Measurements from ENCODE around the gene RNFT2. TPM values are rescaled to one million over a fixed set of nuclear protein-coding genes. Genes with fewer than 3 reads are reported as not detected.

Gene RNFT2, protein sequence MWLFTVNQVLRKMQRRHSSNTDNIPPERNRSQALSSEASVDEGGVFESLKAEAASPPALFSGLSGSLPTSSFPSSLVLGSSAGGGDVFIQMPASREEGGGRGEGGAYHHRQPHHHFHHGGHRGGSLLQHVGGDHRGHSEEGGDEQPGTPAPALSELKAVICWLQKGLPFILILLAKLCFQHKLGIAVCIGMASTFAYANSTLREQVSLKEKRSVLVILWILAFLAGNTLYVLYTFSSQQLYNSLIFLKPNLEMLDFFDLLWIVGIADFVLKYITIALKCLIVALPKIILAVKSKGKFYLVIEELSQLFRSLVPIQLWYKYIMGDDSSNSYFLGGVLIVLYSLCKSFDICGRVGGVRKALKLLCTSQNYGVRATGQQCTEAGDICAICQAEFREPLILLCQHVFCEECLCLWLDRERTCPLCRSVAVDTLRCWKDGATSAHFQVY
- total RNA-seq, result 10 to 100 TPM; 14.8 to 16.9 TPM

DNA sequence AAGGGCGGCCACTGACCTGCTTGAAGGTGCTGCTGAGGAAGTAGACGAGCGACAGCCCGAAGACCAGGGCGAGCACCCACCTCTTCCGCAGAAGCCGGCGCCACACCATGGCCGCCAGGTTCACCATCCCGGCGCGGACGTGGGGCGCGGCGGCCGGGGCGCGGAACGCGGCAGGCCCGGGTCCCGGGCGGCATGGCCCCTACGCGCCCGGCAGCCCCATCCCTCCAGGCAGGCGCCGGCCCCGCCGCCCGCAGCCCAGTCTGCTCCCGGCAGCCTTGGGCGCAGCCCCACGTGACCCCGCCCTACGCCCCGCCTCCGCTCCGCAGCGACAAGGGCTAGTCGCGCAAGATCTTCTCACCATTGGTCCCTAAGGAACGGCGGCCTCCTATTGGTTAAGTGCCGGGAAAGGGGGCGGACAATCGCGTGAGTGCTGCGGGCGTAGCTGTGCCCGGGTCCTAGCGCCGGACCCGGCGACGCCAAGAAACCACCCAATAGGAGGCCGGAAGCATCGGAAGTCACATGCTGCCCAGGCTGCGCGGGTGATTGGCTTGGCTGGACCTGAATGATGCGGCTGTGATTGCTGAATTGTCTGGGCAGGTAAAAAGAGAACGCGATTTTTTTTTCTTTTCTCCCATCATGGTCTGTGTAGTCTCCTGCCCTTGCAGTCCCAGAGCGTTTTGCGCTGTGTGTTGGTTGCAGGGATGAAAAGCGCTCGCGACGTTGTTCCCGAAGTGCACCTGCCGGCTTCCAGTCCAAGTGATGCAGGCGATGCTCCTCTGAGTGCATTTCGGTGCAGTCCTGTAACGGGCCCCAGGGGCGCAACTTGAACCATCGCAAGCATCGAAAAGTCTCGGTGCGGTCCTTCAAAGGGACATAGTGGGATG is at the start of gene RNFT2, which contains the start of gene SPRING1:
Gene RNFT2 (plus strand): TSS at position 542 of the 884 bp plus-strand sequence. CDS start 2,183 bp downstream, outside the sequence.
Gene SPRING1 (minus strand): TSS at position 296 of the 884 bp plus-strand sequence. CDS start 169 bp downstream, at position 127.
- peaks cover 23% of the 10 kb centered on the region for H3K4me1 Mint-ChIP-seq
- H3K27me3 Mint-ChIP-seq, result no peaks in the 10 kb centered on the region
- H3K4me3 Mint-ChIP-seq, result peak within 1 kb of the TSS; percentile 96
- H3K27ac Mint-ChIP-seq, result peak within 1 kb of the TSS; percentile 86
- peaks cover 10% of the 10 kb centered on the region for H3K36me3 Mint-ChIP-seq
- DNase-seq, result peak; percentile 99
- H3K9me3 Mint-ChIP-seq, result no peaks in the 10 kb centered on the region

DNA sequence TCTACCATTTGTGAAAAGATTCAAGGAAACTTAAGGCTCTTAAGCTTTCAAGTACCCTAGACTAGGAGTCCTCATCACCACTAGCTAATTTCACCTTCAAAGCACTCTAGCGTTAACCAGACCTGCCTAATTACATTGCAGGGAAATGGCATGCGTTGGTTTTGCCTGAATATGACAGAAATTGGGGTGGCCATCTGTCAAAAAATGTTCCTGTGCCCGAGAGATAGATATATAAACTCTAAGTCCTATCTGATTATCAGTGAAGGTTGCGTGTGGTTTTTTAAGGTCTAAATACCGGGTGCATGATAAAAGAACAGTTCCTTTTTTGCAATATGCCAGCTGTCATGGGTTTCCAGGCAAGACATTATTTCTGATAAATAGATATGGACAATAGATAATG is 48.6 kb upstream of the RNFT2 start:
- no peaks in the 10 kb centered on the region for H3K36me3 Mint-ChIP-seq
- no peak overlapping the region for H3K4me3 Mint-ChIP-seq
- H3K27me3 Mint-ChIP-seq, result peaks cover 20% of the 10 kb centered on the region
- H3K9me3 Mint-ChIP-seq, result no peaks in the 10 kb centered on the region
- H3K4me1 Mint-ChIP-seq, result peaks cover 4% of the 10 kb centered on the region
- no peak overlapping the region for H3K27ac Mint-ChIP-seq
- DNase-seq, result no peak

DNA sequence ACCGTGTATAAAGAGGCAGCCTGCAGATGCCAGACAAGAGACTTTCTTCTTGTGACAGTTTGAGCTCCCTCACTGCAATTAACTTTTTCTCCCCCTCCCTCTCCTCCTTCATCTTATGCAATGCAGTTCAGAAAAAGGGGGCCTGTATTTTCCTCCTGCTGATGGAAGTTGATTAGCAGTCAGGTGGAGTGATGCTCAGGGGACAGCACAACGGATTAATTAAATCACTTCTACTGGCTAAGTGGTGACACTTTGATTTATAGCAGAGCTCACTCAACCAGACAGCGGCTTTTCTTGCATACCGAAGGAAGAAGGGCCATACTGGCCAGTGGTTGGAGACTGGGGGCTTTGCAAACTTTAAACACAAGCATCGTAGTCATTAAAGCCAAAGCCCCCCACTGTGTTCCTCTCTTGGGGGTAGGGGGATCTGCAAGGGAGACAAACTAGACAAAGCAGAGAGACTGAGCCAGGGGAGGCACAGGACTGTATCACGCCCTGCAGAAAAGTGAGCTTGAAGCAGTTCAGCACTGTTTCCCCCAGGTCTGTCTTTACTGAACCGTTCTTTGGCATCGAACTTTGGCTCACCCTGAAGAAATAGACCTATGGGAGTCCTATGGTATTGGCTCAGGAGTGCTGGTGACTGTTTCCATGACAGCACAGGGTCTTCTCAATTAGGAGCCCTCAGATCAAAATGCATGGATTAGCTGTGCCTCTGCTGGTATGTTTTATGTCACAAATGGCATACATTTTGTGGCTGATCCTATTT is 48.0 kb upstream of the RNFT2 start:
- H3K27me3 Mint-ChIP-seq, result peaks cover 27% of the 10 kb centered on the region
- peaks cover 4% of the 10 kb centered on the region for H3K4me1 Mint-ChIP-seq
- no peak for DNase-seq
- H3K27ac Mint-ChIP-seq, result no peak overlapping the region
- H3K4me3 Mint-ChIP-seq, result no peak overlapping the region
- no peaks in the 10 kb centered on the region for H3K36me3 Mint-ChIP-seq
- no peaks in the 10 kb centered on the region for H3K9me3 Mint-ChIP-seq

DNA sequence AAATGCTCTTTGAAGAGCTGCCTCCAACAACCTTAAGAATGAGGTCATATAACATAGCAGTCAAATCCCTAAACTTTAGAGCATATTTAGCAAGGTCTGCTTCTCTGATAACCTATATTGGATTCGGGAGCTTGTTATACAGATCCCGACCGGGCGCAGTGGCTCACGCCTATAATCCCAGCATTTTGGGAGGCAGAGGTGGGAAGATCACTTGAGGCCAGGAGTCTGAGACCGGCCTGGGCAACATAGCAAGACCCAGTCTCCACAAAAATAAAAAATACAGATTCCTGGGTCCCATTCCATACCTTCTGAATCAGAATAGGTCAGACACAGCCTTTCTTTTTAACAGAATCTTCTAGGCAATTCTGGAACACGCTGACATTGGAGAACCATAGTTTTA is 46.9 kb upstream of the RNFT2 start:
- Mint-ChIP-seq H3K4me3 (no peak overlapping the region), H3K27me3 (peaks cover 27% of the 10 kb centered on the region), H3K4me1 (peaks cover 4% of the 10 kb centered on the region), H3K27ac (no peak overlapping the region), H3K36me3 (no peaks in the 10 kb centered on the region), H3K9me3 (no peaks in the 10 kb centered on the region)
- DNase-seq, result no peak

DNA sequence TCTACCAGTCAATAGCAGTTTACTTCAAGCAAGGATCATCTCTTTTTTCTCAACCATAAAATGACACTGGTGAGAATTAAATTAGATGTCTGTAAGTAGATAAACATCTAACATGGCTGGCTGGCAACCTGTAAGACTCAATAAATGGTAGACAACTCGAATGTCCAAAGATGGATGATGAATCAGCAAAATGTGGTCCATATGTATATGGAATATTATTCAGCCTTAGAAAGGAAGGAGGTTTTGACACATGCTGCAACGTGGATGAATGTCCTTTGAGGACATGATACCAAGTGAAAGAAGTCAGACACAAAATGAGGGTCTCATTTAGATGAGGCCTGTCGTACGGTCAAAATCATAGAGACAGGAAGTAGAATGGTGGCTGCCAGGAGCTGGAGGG is 46.5 kb upstream of the RNFT2 start:
- Mint-ChIP-seq H3K4me1 (peaks cover 4% of the 10 kb centered on the region), H3K27me3 (peaks cover 27% of the 10 kb centered on the region), H3K27ac (no peak overlapping the region), H3K9me3 (no peaks in the 10 kb centered on the region), H3K36me3 (no peaks in the 10 kb centered on the region), H3K4me3 (no peak overlapping the region)
- no peak for DNase-seq

DNA sequence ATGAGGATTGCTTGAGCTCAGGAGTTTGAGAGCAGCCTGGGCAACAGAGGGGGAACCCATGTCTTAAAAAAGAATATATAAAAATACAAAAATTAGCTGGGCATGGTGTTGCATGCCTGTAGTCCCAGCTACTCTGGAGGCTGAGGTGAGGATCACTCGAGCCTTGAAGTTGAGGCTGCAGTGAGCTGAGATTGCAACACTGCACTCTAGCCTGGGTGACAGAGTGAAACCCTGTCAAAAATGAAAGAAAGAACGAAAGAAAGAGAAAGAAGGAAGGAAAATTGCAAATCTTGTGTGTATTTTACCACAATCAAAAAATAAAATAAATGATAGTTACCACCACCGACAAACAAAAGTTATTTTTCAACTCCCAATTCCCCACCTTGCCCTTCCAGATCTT is 45.5 kb upstream of the RNFT2 start:
- H3K27me3 Mint-ChIP-seq, result peaks cover 27% of the 10 kb centered on the region
- DNase-seq, result no peak
- peaks cover 4% of the 10 kb centered on the region for H3K4me1 Mint-ChIP-seq
- H3K36me3 Mint-ChIP-seq, result no peaks in the 10 kb centered on the region
- no peak overlapping the region for H3K27ac Mint-ChIP-seq
- H3K9me3 Mint-ChIP-seq, result no peaks in the 10 kb centered on the region
- H3K4me3 Mint-ChIP-seq, result no peak overlapping the region

DNA sequence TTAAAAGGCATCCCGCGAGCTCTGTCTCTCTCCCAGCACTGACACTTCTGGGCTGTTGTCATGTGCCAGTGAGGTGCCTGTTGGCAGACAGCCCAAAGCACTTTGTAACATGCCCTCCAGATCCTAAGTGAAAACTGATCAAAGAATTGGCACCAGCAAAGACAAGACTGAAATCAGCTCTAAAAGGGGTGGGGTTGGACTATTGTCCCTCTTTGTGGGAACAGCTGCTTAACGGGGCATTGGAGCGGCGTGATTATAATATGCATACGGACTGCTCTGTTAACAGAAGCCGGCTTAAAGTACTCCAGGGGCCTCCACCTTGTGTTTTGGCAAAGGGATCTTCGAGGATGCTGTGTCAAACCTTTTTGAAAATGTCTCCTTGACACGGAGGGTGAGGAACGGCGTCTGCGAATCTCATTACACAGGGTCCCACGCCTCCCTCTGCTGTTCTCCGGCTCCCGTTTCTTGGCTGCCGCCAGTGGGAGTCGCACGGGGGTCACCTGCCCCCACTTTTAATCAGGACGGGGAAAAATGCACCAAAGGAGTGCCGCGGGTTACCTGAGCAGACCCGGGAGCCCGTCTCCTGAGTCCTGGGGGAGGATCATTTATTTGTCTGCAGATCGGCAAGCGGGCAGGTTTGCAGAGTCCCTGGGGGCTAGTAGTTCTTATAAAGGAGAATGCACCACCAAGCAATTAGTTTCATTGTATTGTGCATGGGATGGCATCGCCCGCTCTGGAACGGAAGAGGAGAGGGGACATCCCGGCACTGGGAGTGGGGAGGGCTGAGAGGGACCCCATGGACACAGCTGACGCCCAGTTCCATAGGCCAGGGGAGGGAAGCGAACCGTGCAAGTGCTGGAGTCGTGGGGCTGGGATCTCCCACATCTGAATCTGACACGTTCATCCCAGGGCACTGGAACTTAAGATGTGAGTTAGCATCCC is 44.6 kb upstream of the RNFT2 start:
- Mint-ChIP-seq H3K4me1 (peaks cover 4% of the 10 kb centered on the region), H3K36me3 (no peaks in the 10 kb centered on the region), H3K9me3 (no peaks in the 10 kb centered on the region), H3K27ac (no peak overlapping the region), H3K27me3 (peaks cover 27% of the 10 kb centered on the region), H3K4me3 (no peak overlapping the region)
- no peak for DNase-seq

DNA sequence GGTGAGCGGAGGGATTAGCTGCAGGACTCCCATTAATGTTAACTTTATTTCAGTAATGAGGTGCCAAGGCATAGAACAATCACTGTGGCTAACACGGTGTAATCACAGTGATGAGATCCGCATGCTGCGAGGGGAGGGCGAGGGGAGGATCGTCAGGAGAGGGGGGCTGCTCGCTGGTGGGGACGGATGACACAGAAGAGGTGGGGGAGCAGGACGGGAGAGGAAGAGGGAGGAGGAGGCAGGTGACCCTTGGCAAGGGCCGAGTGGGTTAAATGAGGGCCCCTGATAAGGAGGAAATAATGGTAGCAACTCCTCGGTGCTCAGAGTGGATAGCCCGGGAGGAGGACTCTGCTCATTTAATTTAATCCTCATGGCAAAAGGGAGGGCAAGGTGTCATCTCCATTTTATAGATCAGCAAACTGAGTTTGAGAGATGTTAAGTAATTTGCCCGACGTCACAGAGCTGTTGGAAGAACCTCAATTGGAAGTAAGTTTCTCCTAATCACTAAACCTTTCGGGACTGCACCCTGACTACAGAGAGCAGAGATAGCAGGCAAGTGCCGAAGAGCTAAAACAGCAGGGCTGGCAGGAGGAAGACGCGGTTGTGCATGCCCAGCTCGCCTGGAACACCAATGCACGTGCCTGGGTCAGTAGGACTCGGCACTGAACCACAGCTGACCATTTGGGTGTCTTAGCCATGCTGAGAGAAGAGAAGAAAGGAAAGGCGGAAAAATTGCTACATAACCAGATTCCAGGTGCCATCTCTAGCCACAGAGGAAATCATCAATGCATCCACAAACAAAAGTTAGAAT is 43.3 kb upstream of the RNFT2 start:
- no peaks in the 10 kb centered on the region for H3K36me3 Mint-ChIP-seq
- peaks cover 4% of the 10 kb centered on the region for H3K4me1 Mint-ChIP-seq
- DNase-seq, result no peak
- no peak overlapping the region for H3K4me3 Mint-ChIP-seq
- H3K27ac Mint-ChIP-seq, result no peak overlapping the region
- peaks cover 27% of the 10 kb centered on the region for H3K27me3 Mint-ChIP-seq
- H3K9me3 Mint-ChIP-seq, result no peaks in the 10 kb centered on the region

DNA sequence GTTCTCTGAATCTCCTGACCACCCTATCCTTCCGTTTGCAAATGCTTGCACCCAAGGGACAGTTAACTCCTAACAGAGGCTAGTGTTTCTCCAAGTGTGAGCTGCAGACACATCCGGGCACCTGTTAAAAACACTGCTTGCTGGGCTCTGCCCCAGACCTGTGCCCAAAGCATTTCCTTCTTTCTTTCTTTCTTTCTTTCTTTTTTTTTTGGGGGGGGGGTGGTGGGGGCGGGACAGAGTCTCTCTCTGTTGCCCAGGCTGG is 42.7 kb upstream of the RNFT2 start:
- no peak for DNase-seq
- Mint-ChIP-seq H3K36me3 (no peaks in the 10 kb centered on the region), H3K4me1 (peaks cover 4% of the 10 kb centered on the region), H3K27me3 (peaks cover 27% of the 10 kb centered on the region), H3K9me3 (no peaks in the 10 kb centered on the region), H3K27ac (no peak overlapping the region), H3K4me3 (no peak overlapping the region)

DNA sequence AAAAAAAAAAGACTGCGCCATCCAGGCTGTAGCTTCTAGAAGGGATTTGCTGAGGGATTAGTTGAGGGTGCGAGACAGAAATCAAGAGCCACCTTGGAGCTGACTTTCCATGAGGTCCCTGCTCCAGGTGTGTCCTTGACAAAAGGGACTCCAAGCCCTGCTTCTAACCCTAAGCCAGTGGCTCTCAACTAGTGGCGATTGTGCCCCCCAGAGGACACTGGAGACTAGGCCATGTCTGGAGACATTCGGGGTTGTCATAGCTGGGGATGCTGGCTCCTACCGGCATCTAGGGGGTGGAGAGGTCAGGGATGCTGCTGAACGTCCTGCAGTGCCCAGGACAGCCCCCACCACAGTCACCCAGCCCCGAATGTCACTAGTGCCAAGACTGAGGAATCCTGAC is 40.8 kb upstream of the RNFT2 start:
- peaks cover 4% of the 10 kb centered on the region for H3K4me1 Mint-ChIP-seq
- H3K27me3 Mint-ChIP-seq, result peaks cover 27% of the 10 kb centered on the region
- H3K36me3 Mint-ChIP-seq, result no peaks in the 10 kb centered on the region
- H3K9me3 Mint-ChIP-seq, result no peaks in the 10 kb centered on the region
- no peak overlapping the region for H3K27ac Mint-ChIP-seq
- no peak overlapping the region for H3K4me3 Mint-ChIP-seq
- DNase-seq, result no peak

DNA sequence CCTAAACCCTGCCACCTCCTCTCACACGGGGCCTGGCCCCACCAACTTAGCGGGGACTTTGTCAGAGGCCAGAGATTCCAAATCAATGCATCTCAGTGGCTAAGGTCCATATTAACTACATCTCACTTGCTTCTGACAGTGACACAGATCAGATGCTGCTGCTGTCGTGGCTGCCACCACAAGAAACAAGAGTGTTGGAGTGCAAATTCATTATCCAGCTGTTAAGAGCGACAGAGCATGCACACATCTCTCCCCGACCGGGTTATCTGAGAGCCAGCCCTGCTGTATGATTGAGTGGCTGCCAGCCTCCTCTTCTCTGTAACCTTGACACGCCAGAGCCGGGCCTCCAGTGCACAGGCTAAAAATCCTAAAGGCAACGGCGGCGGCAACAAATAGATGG is 40.4 kb upstream of the RNFT2 start:
- no peak overlapping the region for H3K4me3 Mint-ChIP-seq
- H3K27me3 Mint-ChIP-seq, result peaks cover 25% of the 10 kb centered on the region
- no peak for DNase-seq
- H3K27ac Mint-ChIP-seq, result no peak overlapping the region
- H3K9me3 Mint-ChIP-seq, result no peaks in the 10 kb centered on the region
- peaks cover 4% of the 10 kb centered on the region for H3K4me1 Mint-ChIP-seq
- no peaks in the 10 kb centered on the region for H3K36me3 Mint-ChIP-seq

DNA sequence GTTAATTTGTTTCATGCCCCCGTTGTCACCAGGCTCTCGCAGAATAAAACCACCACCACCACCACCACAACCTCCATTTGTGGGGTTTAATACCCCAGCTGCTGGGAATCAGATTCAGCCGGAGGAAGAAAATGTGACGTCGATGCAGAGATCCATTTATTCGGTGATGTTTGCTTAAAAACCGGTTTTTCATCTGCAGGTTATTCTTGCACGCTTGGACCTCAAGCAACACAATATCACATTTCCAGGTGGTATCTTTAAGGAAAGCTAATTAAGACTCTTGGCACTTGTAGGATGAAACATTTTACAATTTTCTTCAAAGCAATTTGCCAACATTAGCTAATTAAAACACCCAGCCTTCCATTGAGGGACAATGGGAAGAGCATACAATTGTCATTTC is 40.0 kb upstream of the RNFT2 start:
- H3K27me3 Mint-ChIP-seq, result peaks cover 21% of the 10 kb centered on the region
- no peaks in the 10 kb centered on the region for H3K9me3 Mint-ChIP-seq
- no peak overlapping the region for H3K27ac Mint-ChIP-seq
- no peak overlapping the region for H3K4me3 Mint-ChIP-seq
- H3K36me3 Mint-ChIP-seq, result no peaks in the 10 kb centered on the region
- no peak for DNase-seq
- H3K4me1 Mint-ChIP-seq, result peaks cover 2% of the 10 kb centered on the region

DNA sequence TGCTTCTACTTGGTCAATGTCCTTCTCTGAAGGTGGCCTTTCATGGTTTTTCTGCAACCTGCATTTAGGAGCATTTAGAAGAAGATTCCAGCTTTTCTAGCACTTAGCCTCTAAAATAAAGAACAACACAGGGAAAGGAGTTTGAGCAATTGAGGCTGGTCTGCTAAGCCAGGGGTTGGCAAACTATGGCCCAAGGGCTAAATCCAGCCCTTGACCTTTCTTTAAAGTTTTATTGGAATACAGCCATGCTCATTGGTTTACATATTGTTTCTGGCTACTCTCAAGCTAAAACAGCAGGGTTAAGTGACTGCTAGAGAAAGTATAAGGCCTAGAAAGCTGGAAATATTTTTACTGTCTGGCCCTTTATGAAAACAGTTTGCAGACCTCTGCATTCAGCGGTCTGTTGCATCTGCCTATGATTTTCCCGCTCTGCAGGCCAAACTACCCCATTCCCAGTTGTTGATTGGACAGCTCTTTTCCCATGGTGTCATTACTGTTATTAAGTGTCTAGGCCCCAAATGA is 39.5 kb upstream of the RNFT2 start:
- Mint-ChIP-seq H3K4me1 (peaks cover 2% of the 10 kb centered on the region), H3K9me3 (no peaks in the 10 kb centered on the region), H3K4me3 (no peak overlapping the region), H3K36me3 (no peaks in the 10 kb centered on the region), H3K27me3 (peaks cover 19% of the 10 kb centered on the region), H3K27ac (no peak overlapping the region)
- DNase-seq, result no peak

All from activated naive CD8-positive, alpha-beta T cell treated with anti-CD3 and anti-CD28 coated beads for 36 hours (primary cell).